ENCODE data around the gene HIPK3. TPM values are rescaled to one million over a fixed set of nuclear protein-coding genes. Genes with fewer than 3 reads are reported as not detected.
A peak's percentile ranks its signal among the peaks of the same experiment; 100 is the strongest.
"Not testable (repeated sequence)": the region's sequence is repeated elsewhere in the genome, so short reads cannot be mapped to it uniquely, and the experiment has no call there.

The HIPK3 gene
- polyA plus RNA-seq, 1 donor (not counting 4 experiments of a cell fraction or from before 2014, with no cell fraction given), result 37.3 TPM

DNA sequence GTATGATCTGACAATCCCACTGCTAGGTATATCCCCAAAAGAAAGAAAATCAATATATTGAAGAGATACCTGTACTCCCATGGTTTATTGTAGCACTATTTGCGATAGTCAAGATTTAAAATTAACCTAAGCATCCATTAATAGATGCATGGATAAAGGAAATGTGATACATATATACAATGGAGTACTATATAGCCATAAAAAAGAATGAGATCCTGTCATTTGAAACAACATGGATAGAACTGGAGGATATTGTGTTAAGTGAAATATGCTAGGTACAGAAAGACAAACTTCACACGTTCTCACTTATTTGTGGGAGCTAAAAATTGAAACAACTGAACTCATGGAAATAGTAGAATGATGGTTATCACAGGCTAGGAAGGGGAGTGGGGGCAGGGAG is 14.6 kb upstream of the HIPK3 start:
- DNase-seq (ENCODE audit: low read depth, low spot score), result no peak
- no peaks in the 10 kb centered on the region for H4K20me1 ChIP-seq (ENCODE audit: control insufficient read depth, extremely low read depth, insufficient read depth, low read length)
- H3K4me2 ChIP-seq (ENCODE audit: control insufficient read depth, extremely low read depth, insufficient read depth, low read depth, low read length), result no peak overlapping the region
- no peak overlapping the region for H3K9ac ChIP-seq (ENCODE audit: control insufficient read depth, extremely low read depth, insufficient read depth, low read length)
- H3K9me3 ChIP-seq (ENCODE audit: control insufficient read depth, low read depth, low read length), result no peaks in the 10 kb centered on the region
- no peak overlapping the region for H2AFZ ChIP-seq (ENCODE audit: control insufficient read depth, low read length)
- no peak overlapping the region for H3K4me3 ChIP-seq (ENCODE audit: control insufficient read depth in 2 of 3, extremely low read depth in 1 of 3, insufficient read depth in 2 of 3, low read depth in 1 of 3, low read length in 3 of 3)
- FAIRE-seq, result no peak
- TF ChIP-seq, protein P1, sequence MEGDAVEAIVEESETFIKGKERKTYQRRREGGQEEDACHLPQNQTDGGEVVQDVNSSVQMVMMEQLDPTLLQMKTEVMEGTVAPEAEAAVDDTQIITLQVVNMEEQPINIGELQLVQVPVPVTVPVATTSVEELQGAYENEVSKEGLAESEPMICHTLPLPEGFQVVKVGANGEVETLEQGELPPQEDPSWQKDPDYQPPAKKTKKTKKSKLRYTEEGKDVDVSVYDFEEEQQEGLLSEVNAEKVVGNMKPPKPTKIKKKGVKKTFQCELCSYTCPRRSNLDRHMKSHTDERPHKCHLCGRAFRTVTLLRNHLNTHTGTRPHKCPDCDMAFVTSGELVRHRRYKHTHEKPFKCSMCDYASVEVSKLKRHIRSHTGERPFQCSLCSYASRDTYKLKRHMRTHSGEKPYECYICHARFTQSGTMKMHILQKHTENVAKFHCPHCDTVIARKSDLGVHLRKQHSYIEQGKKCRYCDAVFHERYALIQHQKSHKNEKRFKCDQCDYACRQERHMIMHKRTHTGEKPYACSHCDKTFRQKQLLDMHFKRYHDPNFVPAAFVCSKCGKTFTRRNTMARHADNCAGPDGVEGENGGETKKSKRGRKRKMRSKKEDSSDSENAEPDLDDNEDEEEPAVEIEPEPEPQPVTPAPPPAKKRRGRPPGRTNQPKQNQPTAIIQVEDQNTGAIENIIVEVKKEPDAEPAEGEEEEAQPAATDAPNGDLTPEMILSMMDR (optimal IDR thresholded peaks at IDR 0.05 in 1 of 3, IDR thresholded peaks at IDR 0.05 in 1 of 3, conservative IDR thresholded peaks at IDR 0.05 in 1 of 3; ENCODE audit: extremely low read depth in 1 of 3, insufficient read depth in 2 of 3, low read length in 3 of 3), result no peak
- TF ChIP-seq EZH2 (IDR thresholded peaks at IDR 0.05; ENCODE audit: low read length), result no peak
- no peak overlapping the region for H3K27ac ChIP-seq (ENCODE audit: control insufficient read depth, insufficient read depth, low read length)
- peaks cover 4% of the 10 kb centered on the region for H3K4me1 ChIP-seq (ENCODE audit: control insufficient read depth, extremely low read depth, insufficient read depth, low read length)
- dilution Hi-C loops (cut with MboI; ENCODE audit: extremely low pct_ligation_motif_present, low sequenced_read_pairs), result no loop called here
- H3K9me1 ChIP-seq (ENCODE audit: control insufficient read depth, extremely low read depth, insufficient read depth, low read length), result no peaks in the 10 kb centered on the region
- no peaks in the 10 kb centered on the region for H3K36me3 ChIP-seq (ENCODE audit: control insufficient read depth in 2 of 2, extremely low read depth in 1 of 2, insufficient read depth in 2 of 2, low read length in 2 of 2)
- no peaks in the 10 kb centered on the region for H3K79me2 ChIP-seq (ENCODE audit: control insufficient read depth, insufficient read depth, low read length)
- no peaks in the 10 kb centered on the region for H3K27me3 ChIP-seq (ENCODE audit: control insufficient read depth, extremely low read depth, insufficient read depth, low read length)

- FAIRE-seq; H3K79me2 ChIP-seq (ENCODE audit: control insufficient read depth, insufficient read depth, low read length); DNase-seq (ENCODE audit: low read depth, low spot score); H2AFZ ChIP-seq (ENCODE audit: control insufficient read depth, low read length); H3K27ac ChIP-seq (ENCODE audit: control insufficient read depth, insufficient read depth, low read length); H3K27me3 ChIP-seq (ENCODE audit: control insufficient read depth, extremely low read depth, insufficient read depth, low read length); H3K36me3 ChIP-seq (ENCODE audit: control insufficient read depth in 2 of 2, extremely low read depth in 1 of 2, insufficient read depth in 2 of 2, low read length in 2 of 2); H3K4me3 ChIP-seq (ENCODE audit: control insufficient read depth in 2 of 3, extremely low read depth in 1 of 3, insufficient read depth in 2 of 3, low read depth in 1 of 3, low read length in 3 of 3); H3K9me1 ChIP-seq (ENCODE audit: control insufficient read depth, extremely low read depth, insufficient read depth, low read length); dilution Hi-C loops (cut with MboI; ENCODE audit: extremely low pct_ligation_motif_present, low sequenced_read_pairs); H3K4me1 ChIP-seq (ENCODE audit: control insufficient read depth, extremely low read depth, insufficient read depth, low read length); H3K4me2 ChIP-seq (ENCODE audit: control insufficient read depth, extremely low read depth, insufficient read depth, low read depth, low read length); H3K9me3 ChIP-seq (ENCODE audit: control insufficient read depth, low read depth, low read length); H3K9ac ChIP-seq (ENCODE audit: control insufficient read depth, extremely low read depth, insufficient read depth, low read length); H4K20me1 ChIP-seq (ENCODE audit: control insufficient read depth, extremely low read depth, insufficient read depth, low read length): not testable (repeated sequence)
Observed at GRCh38 chr11:33243654-33244053, 13.5 kb upstream of the HIPK3 start.

DNA sequence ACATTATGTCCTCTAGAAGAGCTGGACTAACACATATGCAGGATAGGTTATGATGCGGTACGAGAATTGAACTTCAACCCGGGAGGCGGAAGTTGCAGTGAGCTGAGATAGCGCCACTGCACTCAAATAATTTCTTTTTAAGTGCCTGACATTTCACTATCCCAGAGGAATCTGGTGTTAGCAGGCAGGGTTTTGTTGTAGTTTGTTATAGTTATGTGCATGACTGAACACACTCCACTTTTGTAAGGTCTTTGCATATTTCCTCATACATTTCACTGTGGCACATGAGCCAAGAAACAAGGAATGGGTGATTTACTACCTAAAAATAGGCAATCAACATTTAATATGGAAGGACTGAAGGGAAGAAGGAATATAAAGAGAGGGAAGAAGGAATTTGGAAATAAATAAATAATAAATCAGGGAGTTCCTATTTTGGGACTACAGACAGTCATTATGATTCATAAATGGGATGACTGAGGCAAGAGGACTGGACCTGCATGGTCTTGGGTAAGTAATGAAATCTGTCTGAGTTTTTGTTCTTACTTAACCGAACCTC is 8.7 kb upstream of the HIPK3 start:
- no peak overlapping the region for H2AFZ ChIP-seq (ENCODE audit: control insufficient read depth, low read length)
- H3K9me1 ChIP-seq (ENCODE audit: control insufficient read depth, extremely low read depth, insufficient read depth, low read length), result no peaks in the 10 kb centered on the region

More for the DNA sequence above, 8.7 kb upstream of the HIPK3 start:
- H3K4me3 ChIP-seq (ENCODE audit: control insufficient read depth in 2 of 3, extremely low read depth in 1 of 3, insufficient read depth in 2 of 3, low read depth in 1 of 3, low read length in 3 of 3), result no peak overlapping the region
- no peak overlapping the region for H3K4me2 ChIP-seq (ENCODE audit: control insufficient read depth, extremely low read depth, insufficient read depth, low read depth, low read length)
- TF ChIP-seq EZH2 (IDR thresholded peaks at IDR 0.05; ENCODE audit: low read length), result no peak
- TF ChIP-seq, protein P1 (optimal IDR thresholded peaks at IDR 0.05 in 1 of 3, IDR thresholded peaks at IDR 0.05 in 1 of 3, conservative IDR thresholded peaks at IDR 0.05 in 1 of 3; ENCODE audit: extremely low read depth in 1 of 3, insufficient read depth in 2 of 3, low read length in 3 of 3), result no peak
- dilution Hi-C loops (cut with MboI; ENCODE audit: extremely low pct_ligation_motif_present, low sequenced_read_pairs), result no loop called here
- H3K9me3 ChIP-seq (ENCODE audit: control insufficient read depth, low read depth, low read length), result no peaks in the 10 kb centered on the region
- no peaks in the 10 kb centered on the region for H3K36me3 ChIP-seq (ENCODE audit: control insufficient read depth in 2 of 2, extremely low read depth in 1 of 2, insufficient read depth in 2 of 2, low read length in 2 of 2)
- DNase-seq (ENCODE audit: low read depth, low spot score), result no peak
- no peaks in the 10 kb centered on the region for H3K4me1 ChIP-seq (ENCODE audit: control insufficient read depth, extremely low read depth, insufficient read depth, low read length)
- no peaks in the 10 kb centered on the region for H3K79me2 ChIP-seq (ENCODE audit: control insufficient read depth, insufficient read depth, low read length)
- FAIRE-seq, result peak; percentile 74
- no peaks in the 10 kb centered on the region for H4K20me1 ChIP-seq (ENCODE audit: control insufficient read depth, extremely low read depth, insufficient read depth, low read length)
- no peak overlapping the region for H3K27ac ChIP-seq (ENCODE audit: control insufficient read depth, insufficient read depth, low read length)
- H3K27me3 ChIP-seq (ENCODE audit: control insufficient read depth, extremely low read depth, insufficient read depth, low read length), result no peaks in the 10 kb centered on the region
- no peak overlapping the region for H3K9ac ChIP-seq (ENCODE audit: control insufficient read depth, extremely low read depth, insufficient read depth, low read length)

All from keratinocyte (primary cell).